ENCODE results near the gene CTNND2.

GRCh38 chr5:11853140-11853539, 51.1 kb downstream of the CTNND2 start:
- TF ChIP-seq, protein P1, sequence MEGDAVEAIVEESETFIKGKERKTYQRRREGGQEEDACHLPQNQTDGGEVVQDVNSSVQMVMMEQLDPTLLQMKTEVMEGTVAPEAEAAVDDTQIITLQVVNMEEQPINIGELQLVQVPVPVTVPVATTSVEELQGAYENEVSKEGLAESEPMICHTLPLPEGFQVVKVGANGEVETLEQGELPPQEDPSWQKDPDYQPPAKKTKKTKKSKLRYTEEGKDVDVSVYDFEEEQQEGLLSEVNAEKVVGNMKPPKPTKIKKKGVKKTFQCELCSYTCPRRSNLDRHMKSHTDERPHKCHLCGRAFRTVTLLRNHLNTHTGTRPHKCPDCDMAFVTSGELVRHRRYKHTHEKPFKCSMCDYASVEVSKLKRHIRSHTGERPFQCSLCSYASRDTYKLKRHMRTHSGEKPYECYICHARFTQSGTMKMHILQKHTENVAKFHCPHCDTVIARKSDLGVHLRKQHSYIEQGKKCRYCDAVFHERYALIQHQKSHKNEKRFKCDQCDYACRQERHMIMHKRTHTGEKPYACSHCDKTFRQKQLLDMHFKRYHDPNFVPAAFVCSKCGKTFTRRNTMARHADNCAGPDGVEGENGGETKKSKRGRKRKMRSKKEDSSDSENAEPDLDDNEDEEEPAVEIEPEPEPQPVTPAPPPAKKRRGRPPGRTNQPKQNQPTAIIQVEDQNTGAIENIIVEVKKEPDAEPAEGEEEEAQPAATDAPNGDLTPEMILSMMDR (IDR thresholded peaks at IDR 0.05; ENCODE audit: low read depth, low read length, poor library complexity, severe bottlenecking), result no peak
- TF ChIP-seq EZH2phosphoT487 (IDR thresholded peaks at IDR 0.05; ENCODE audit: borderline replicate concordance, low read length), result no peak

All from DOHH2 (cell line).